Glutamatergic neuron (in vitro differentiated cells): ENCODE data around the gene CDC14A. TPM values are rescaled to one million over a fixed set of nuclear protein-coding genes. Genes with fewer than 3 reads are reported as not detected.

Source experiments
- DNase-seq: peaks from one replicate; pipeline ENCODE4 v3.0.0; 2022
- H3K27ac Mint-ChIP-seq: one replicate; pipeline ENCODE4 v1.8.0; 2020; ENCODE audit warnings: mild to moderate bottlenecking, mixed read lengths, inconsistent platforms; ENCODE audit not compliant: unreplicated experiment
- H3K27me3 Mint-ChIP-seq: one replicate; pipeline ENCODE4 v1.8.0; 2020; ENCODE audit warnings: mild to moderate bottlenecking, moderate library complexity, mixed read lengths, inconsistent platforms; ENCODE audit not compliant: unreplicated experiment
- H3K36me3 Mint-ChIP-seq: one replicate; pipeline ENCODE4 v1.8.0; 2020; ENCODE audit warnings: mild to moderate bottlenecking, mixed read lengths, inconsistent platforms; ENCODE audit not compliant: unreplicated experiment
- H3K4me1 Mint-ChIP-seq: one replicate; pipeline ENCODE4 v1.8.0; 2020; ENCODE audit warnings: mild to moderate bottlenecking, low read depth, mixed read lengths, inconsistent platforms; ENCODE audit not compliant: unreplicated experiment
- H3K4me3 Mint-ChIP-seq: one replicate; pipeline ENCODE4 v1.8.0; 2020; ENCODE audit warnings: mild to moderate bottlenecking, mixed read lengths, inconsistent platforms; ENCODE audit not compliant: unreplicated experiment
- H3K9me3 Mint-ChIP-seq: one replicate; pipeline ENCODE4 v1.8.0; 2020; ENCODE audit warnings: mild to moderate bottlenecking, moderate library complexity, mixed read lengths, inconsistent platforms; ENCODE audit not compliant: unreplicated experiment
- total RNA-seq: library from RNA; stranded (reverse); fragmentation: NEBNext Ultra II Directional; extraction: Animal tissue kit (Norgen Biotek cat#: 25700); gene quantifications from one replicate; pipeline ENCODE4 v1.2.1, GENCODE V29; 2021; ENCODE audit not compliant: unreplicated experiment
- TF ChIP-seq, protein P1 (sequence below): fragments of 200-600 bp; sonication (generic); IDR thresholded peaks from one replicate; pipeline ENCODE4 v1.5.0; 2021; ENCODE audit not compliant: partially characterized antibody, unreplicated experiment

Gene CDC14A
- total RNA-seq, 1 donor from 2014 or later: 9.2 TPM

DNA sequence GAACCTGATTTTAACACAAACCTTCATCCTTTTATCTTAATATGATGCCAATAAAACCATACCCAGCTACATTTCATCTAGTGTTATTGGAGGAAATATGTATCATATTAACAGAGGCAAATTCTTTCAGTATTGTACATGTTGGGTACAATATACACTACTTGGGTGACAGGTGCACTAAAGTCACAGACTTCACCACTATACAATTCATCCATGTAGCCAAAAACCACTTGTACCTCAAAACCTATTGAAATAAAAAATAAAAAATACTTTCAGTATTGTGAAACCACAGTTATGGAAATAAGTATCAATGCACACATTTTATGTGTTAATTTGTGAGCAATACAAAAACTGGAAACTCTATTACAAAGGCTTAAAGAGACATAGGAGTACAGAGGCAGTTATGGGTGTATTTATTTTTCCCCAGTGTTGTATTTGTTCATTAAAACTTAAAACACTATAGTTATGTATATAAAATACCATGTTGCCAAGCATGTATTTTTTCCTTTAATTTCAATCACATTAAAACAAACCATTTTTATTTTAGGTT lies 160.6 kb downstream of the CDC14A start:
- Mint-ChIP-seq H3K4me1 (no peaks in the 10 kb centered on the region), H3K27ac (no peak overlapping the region), H3K36me3 (no peaks in the 10 kb centered on the region), H3K9me3 (no peaks in the 10 kb centered on the region), H3K4me3 (no peak overlapping the region), H3K27me3 (no peaks in the 10 kb centered on the region)
- no peak for DNase-seq
- TF ChIP-seq, protein P1, sequence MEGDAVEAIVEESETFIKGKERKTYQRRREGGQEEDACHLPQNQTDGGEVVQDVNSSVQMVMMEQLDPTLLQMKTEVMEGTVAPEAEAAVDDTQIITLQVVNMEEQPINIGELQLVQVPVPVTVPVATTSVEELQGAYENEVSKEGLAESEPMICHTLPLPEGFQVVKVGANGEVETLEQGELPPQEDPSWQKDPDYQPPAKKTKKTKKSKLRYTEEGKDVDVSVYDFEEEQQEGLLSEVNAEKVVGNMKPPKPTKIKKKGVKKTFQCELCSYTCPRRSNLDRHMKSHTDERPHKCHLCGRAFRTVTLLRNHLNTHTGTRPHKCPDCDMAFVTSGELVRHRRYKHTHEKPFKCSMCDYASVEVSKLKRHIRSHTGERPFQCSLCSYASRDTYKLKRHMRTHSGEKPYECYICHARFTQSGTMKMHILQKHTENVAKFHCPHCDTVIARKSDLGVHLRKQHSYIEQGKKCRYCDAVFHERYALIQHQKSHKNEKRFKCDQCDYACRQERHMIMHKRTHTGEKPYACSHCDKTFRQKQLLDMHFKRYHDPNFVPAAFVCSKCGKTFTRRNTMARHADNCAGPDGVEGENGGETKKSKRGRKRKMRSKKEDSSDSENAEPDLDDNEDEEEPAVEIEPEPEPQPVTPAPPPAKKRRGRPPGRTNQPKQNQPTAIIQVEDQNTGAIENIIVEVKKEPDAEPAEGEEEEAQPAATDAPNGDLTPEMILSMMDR: no peak

DNA sequence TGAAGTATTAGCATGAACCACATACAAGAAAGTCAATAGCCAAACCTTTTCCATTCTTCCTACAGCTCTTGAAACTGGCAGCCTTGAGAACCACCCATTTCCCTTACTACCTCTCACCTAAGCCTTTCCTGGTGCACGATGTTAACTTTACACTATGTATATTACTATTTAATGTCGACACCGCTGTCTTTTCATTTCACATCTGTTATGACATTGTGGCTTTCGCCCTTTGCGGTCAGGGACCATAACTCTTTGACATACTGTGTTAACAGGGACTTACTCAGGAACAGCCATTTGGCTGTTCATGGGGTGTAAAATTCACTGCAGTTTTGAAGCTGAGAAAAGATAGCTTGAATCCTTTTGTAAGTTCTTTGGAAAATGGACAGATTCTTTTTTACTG lies 164.6 kb downstream of the CDC14A start:
- no peaks in the 10 kb centered on the region for H3K9me3 Mint-ChIP-seq
- no peak overlapping the region for H3K4me3 Mint-ChIP-seq
- DNase-seq: no peak
- no peaks in the 10 kb centered on the region for H3K4me1 Mint-ChIP-seq
- H3K27ac Mint-ChIP-seq: no peak overlapping the region
- no peaks in the 10 kb centered on the region for H3K36me3 Mint-ChIP-seq
- no peaks in the 10 kb centered on the region for H3K27me3 Mint-ChIP-seq
- TF ChIP-seq, protein P1: no peak

DNA sequence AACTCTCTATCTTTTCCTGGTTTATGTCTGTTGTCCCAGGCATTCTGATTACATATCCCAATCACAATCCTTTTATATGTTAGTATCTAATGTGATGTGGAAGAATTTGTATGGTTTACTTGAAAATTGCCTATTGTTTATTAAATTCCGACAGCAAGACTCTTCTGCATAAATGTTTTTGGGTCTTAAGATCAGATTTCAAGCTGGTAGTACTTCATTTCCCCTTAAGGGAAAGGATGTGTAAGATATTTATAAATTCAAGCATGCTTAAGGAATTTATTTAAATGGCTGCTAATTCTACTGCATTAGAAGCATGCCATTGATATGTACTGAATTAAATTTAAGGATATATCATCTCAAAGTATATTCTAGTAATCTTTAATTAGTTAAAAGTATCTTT lies 165.2 kb downstream of the CDC14A start:
- no peaks in the 10 kb centered on the region for H3K27me3 Mint-ChIP-seq

DNA sequence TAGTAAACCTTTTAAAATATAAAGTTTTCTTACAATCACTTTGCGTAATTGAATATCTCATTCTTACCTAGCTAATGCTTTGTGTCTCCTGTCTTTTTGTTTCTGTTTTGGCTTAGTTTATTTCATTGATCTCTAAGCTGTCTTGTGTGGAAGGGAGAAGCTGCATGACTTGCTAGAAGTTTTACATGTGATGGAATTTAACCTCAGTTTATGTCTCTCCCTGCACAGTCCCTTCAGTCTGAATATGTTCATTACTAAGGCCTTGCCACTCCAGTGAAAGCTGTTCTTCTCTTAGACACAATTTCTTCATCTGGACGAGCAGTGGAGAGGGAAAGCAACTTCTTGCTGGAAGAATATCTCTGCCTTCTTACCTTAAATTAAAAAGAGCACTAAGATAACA lies 165.7 kb downstream of the CDC14A start:
- H3K4me3 Mint-ChIP-seq: no peak overlapping the region
- TF ChIP-seq, protein P1: no peak
- no peak for DNase-seq
- H3K4me1 Mint-ChIP-seq: no peaks in the 10 kb centered on the region
- H3K36me3 Mint-ChIP-seq: no peaks in the 10 kb centered on the region
- H3K27ac Mint-ChIP-seq: no peak overlapping the region
- no peaks in the 10 kb centered on the region for H3K27me3 Mint-ChIP-seq
- H3K9me3 Mint-ChIP-seq: no peaks in the 10 kb centered on the region

More for the DNA sequence above, 165.2 kb downstream of the CDC14A start:
- no peaks in the 10 kb centered on the region for H3K9me3 Mint-ChIP-seq
- DNase-seq: no peak
- TF ChIP-seq, protein P1: no peak
- H3K4me1 Mint-ChIP-seq: no peaks in the 10 kb centered on the region
- no peaks in the 10 kb centered on the region for H3K36me3 Mint-ChIP-seq
- no peak overlapping the region for H3K27ac Mint-ChIP-seq
- no peak overlapping the region for H3K4me3 Mint-ChIP-seq

DNA sequence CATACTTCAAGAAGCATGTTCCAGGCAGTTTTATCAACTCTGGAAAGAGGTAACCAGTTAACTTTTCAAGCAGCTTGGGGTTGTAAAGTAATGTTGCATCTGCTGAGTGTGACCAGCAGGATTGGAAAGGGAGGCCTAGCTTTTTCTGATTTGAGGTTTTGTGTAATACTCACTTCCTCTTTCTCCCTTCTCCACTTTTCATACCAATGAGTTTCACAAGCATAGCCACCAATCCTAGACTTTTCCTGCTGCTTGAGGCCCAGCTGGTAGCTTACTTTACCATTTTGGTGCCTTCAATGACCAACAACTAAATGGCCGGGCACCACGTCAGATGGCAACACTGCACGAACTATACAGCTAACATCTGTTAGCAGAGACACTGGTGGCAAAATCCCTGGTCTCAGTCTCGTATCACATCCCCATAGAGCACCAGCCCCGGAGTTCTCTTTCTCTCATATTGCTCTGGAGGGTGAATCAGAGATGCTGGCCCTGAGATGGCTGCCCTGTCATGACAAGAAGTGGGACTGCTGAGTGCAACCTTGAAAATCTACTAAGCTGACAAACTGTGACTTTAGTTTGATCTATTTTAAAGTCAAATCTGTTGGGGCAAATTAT lies 170.8 kb downstream of the CDC14A start:
- Mint-ChIP-seq H3K9me3 (peaks cover 5% of the 10 kb centered on the region), H3K4me1 (peaks cover 3% of the 10 kb centered on the region), H3K27ac (no peak overlapping the region), H3K4me3 (no peak overlapping the region), H3K36me3 (no peaks in the 10 kb centered on the region), H3K27me3 (peaks cover 4% of the 10 kb centered on the region)
- TF ChIP-seq, protein P1: no peak
- DNase-seq: no peak
